Colon (tissue), 2 donors: ENCODE measurements around the gene CDKN2B-AS1.

Source experiments
- FAIRE-seq: peaks from 2 replicates; lab custom pipeline; 2012; peaks lifted over from hg19 to GRCh38; lab: Jason Lieb, UNC
- donor health status: control.
- donor health status: control.

CDKN2B-AS1 gene

GRCh38 chr9:22157276-22157675 is 162.7 kb downstream of the CDKN2B-AS1 start:
- peak; percentile 80 for FAIRE-seq

- FAIRE-seq: no peak
Observed at GRCh38 chr9:22157828-22158227, 163.2 kb downstream of the CDKN2B-AS1 start.

- no peak for FAIRE-seq
Observed at GRCh38 chr9:22158271-22158670, 163.7 kb downstream of the CDKN2B-AS1 start.

- no peak for FAIRE-seq
Observed at GRCh38 chr9:22158927-22159346, 164.3 kb downstream of the CDKN2B-AS1 start.

GRCh38 chr9:22159586-22159985 is 165.0 kb downstream of the CDKN2B-AS1 start:
- no peak for FAIRE-seq

GRCh38 chr9:22160221-22160620 is 165.6 kb downstream of the CDKN2B-AS1 start:
- FAIRE-seq: no peak

- no peak for FAIRE-seq
Observed at GRCh38 chr9:22165144-22165543, 170.6 kb downstream of the CDKN2B-AS1 start.

GRCh38 chr9:22169243-22169642 is 174.7 kb downstream of the CDKN2B-AS1 start:
- FAIRE-seq: no peak

GRCh38 chr9:22169727-22170503 is 175.3 kb downstream of the CDKN2B-AS1 start:
- no peak for FAIRE-seq
